GM13977 (cell line): Measurements from ENCODE around the gene GIGYF2.

Experiments
- DNase-seq: peaks from one replicate; pipeline ENCODE4 v3.0.0; 2012; ENCODE audit warnings: low spot score
- in situ Hi-C: fragments of 300-500 bp; cut with MboI; formaldehyde crosslinking; loops from one replicate; pipeline ENCODE4 v1.12.0; 2022; ENCODE audit warnings: low sequenced_read_pairs, low pct_unique_long_range_greater_than_20kb, mixed read lengths, inconsistent platforms; ENCODE audit not compliant: unreplicated experiment
- TF ChIP-seq, protein P1 (sequence below): IDR thresholded peaks from 2 replicates; pipeline ENCODE4 v1.5.1; 2012; ENCODE audit warnings: mild to moderate bottlenecking, control low read depth; ENCODE audit not compliant: insufficient read depth; ENCODE audit errors: extremely low read depth, missing control alignments

Gene GIGYF2

GRCh38 chr2:232835687-232836208 lies 138.6 kb downstream of the GIGYF2 start:
- TF ChIP-seq, protein P1, sequence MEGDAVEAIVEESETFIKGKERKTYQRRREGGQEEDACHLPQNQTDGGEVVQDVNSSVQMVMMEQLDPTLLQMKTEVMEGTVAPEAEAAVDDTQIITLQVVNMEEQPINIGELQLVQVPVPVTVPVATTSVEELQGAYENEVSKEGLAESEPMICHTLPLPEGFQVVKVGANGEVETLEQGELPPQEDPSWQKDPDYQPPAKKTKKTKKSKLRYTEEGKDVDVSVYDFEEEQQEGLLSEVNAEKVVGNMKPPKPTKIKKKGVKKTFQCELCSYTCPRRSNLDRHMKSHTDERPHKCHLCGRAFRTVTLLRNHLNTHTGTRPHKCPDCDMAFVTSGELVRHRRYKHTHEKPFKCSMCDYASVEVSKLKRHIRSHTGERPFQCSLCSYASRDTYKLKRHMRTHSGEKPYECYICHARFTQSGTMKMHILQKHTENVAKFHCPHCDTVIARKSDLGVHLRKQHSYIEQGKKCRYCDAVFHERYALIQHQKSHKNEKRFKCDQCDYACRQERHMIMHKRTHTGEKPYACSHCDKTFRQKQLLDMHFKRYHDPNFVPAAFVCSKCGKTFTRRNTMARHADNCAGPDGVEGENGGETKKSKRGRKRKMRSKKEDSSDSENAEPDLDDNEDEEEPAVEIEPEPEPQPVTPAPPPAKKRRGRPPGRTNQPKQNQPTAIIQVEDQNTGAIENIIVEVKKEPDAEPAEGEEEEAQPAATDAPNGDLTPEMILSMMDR = no peak
- in situ Hi-C loops = no loop called here

GRCh38 chr2:232836934-232837333 lies 139.8 kb downstream of the GIGYF2 start:
- DNase-seq = no peak
- TF ChIP-seq, protein P1 = no peak
- in situ Hi-C loops = no loop called here

More at GRCh38 chr2:232835687-232836208, 138.6 kb downstream of the GIGYF2 start:
- no peak for DNase-seq

DNA sequence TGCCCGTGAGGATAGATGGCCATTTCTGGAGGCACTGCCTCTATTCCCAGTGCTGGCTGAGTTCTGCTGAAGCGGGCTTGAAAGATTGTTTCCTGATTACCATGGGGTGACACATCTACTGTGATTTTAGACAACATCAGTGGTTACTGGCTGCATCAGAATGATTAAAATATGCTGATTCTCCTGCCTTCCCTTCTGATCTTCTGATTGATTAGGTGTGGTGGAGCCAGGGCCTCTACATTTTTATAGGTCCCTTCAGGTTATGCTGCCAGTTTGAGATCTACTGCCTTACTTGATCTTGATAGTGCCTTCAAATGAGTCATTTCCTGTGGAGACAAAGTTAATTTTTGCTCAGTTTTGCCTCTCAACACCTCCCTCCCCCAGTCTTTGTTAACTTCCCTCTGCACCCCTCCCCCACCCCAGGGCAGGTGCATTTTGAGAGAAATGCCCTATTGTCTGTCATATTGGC lies 141.3 kb downstream of the GIGYF2 start:
- peak; percentile 59 for DNase-seq
- in situ Hi-C loops = no loop called here

DNA sequence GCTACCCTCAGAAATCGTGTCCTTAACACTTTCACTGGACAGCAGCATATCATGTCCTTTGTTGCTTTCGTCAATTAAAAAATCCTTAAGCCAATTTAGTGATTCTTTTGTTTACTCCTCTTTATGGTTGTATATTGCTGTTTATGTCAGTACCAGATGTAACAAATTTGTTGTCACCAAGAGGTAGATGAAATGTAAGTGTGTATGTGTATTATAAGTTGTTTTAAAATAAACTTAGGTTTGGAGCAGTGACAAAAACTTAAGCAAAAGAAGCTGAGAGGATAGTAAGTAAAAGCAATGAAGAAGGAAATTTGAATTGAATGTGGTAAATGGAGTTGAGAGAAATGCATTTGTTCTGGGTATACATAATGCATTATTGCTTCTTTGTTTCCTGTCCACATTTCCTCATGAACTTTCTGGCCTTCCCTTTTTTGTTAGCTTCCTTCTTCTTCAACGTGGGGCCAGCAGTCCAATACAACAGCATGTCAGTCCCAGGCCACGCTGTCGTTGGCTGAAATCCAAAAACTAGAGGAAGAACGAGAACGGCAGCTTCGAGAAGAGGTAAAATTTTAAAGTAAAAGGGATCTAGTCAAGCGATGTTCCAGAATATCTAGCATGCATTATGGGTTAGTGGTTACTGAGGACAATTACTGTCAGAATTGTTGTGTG lies 142.4 kb downstream of the GIGYF2 start:
- TF ChIP-seq, protein P1 = no peak

More for the DNA sequence above, 141.3 kb downstream of the GIGYF2 start:
- TF ChIP-seq, protein P1 = no peak

GRCh38 chr2:232842689-232843088 lies 145.6 kb downstream of the GIGYF2 start:
- TF ChIP-seq, protein P1 = no peak
- DNase-seq = no peak
- in situ Hi-C loops = no loop called here

More for the DNA sequence above, 142.4 kb downstream of the GIGYF2 start:
- no peak for DNase-seq
- in situ Hi-C loops = no loop called here

DNA sequence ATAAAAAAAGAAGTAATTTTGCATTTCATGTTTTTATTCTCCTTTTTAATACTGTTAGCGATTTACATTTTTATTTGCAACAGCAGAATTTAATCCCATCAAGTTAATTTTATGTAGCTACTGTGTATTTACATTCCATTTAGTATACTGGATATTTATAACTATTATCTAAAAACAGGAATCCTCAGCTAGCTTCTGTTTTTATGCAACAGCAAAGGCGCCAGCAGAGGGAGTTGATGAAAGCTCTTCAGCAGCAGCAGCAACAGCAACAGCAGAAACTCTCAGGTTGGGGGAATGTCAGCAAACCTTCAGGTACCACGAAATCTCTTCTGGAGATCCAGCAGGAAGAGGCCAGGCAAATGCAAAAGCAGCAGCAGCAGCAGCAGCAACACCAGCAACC lies 146.7 kb downstream of the GIGYF2 start:
- TF ChIP-seq, protein P1 = no peak
- no peak for DNase-seq
- in situ Hi-C loops = no loop called here
